CD4-positive, alpha-beta T cell (primary cell): ENCODE measurements around the gene BRD1. TPM values are rescaled to one million over a fixed set of nuclear protein-coding genes. Genes with fewer than 3 reads are reported as not detected.

Experiments used
- ATAC-seq: fragments of 200-7000 bp; cut with Tn5 transposase; one replicate; pipeline ENCODE4 v1.10.0; 2022; ENCODE audit warnings: mild to moderate bottlenecking; ENCODE audit not compliant: poor library complexity
- CTCF ChIA-PET: fragments of 350-600 bp; sonication (Branson Sonifier 250); formaldehyde crosslinking; loops from one replicate; lab custom pipeline; 2021; ENCODE audit warnings: antibody characterized with exemption, inconsistent platforms; lab: Charles Lee
- POLR2A ChIA-PET: fragments of 350-600 bp; sonication (Branson Sonifier 250); formaldehyde crosslinking; loops from one replicate; lab custom pipeline; 2021; ENCODE audit warnings: antibody characterized with exemption, inconsistent platforms; lab: Charles Lee
- DNase-seq, 14 experiments: peaks; one replicate each; pipeline ENCODE4 v3.0.0-alpha.2; 2013 to 2020; ENCODE audit warnings: mixed read lengths in 2 of 14
- H3K27ac ChIP-seq, 2 donors: one replicate each; pipeline versions ENCODE4 v1.5.1 to v1.7.0; 2013; ENCODE audit warnings: low read length in 2 of 2, low read depth in 1 of 2, mild to moderate bottlenecking in 1 of 2
- H3K27me3 ChIP-seq, 2 experiments: 1 replicate in 1 of 2; 2 replicates in 1 of 2; pipeline versions ENCODE4 v1.6.1 to v1.7.0; 2013; ENCODE audit warnings: low read length in 2 of 2, control low read depth in 1 of 2, mild to moderate bottlenecking in 1 of 2, moderate library complexity in 1 of 2; ENCODE audit not compliant: insufficient read depth in 2 of 2, control insufficient read depth in 1 of 2
- H3K36me3 ChIP-seq: one replicate; pipeline ENCODE4 v1.6.1; 2013; ENCODE audit warnings: low read length, control low read depth; ENCODE audit not compliant: insufficient read depth
- H3K4me1 ChIP-seq: one replicate; pipeline ENCODE4 v1.6.1; 2013; ENCODE audit warnings: low read length, control low read depth; ENCODE audit not compliant: insufficient read depth
- H3K4me3 ChIP-seq: one replicate; pipeline ENCODE4 v1.5.1; 2013; ENCODE audit warnings: mild to moderate bottlenecking, low read length, moderate library complexity
- H3K9me3 ChIP-seq, 2 experiments: 1 replicate in 1 of 2; 2 replicates in 1 of 2; pipeline versions ENCODE4 v1.6.1 to v1.7.0; 2013; ENCODE audit warnings: low read length in 2 of 2, mild to moderate bottlenecking in 2 of 2, control low read depth in 1 of 2, moderate library complexity in 1 of 2; ENCODE audit not compliant: control insufficient read depth in 1 of 2, insufficient read depth in 1 of 2
- H3K27ac Mint-ChIP-seq: one replicate; pipeline ENCODE4 v1.8.0; 2020; ENCODE audit warnings: mixed read lengths
- H3K27me3 Mint-ChIP-seq: one replicate; pipeline ENCODE4 v1.8.0; 2021; ENCODE audit warnings: mixed read lengths
- H3K36me3 Mint-ChIP-seq: one replicate; pipeline ENCODE4 v1.8.0; 2021; ENCODE audit warnings: low read depth, mixed read lengths
- H3K4me1 Mint-ChIP-seq: one replicate; pipeline ENCODE4 v1.8.0; 2021; ENCODE audit warnings: low read depth, mixed read lengths
- H3K4me3 Mint-ChIP-seq: one replicate; pipeline ENCODE4 v1.8.0; 2020; ENCODE audit warnings: mild to moderate bottlenecking, mixed read lengths
- H3K9me3 Mint-ChIP-seq: one replicate; pipeline ENCODE4 v1.8.0; 2020; ENCODE audit warnings: mixed read lengths
- intact Hi-C, 2 experiments: fragments of 100-400 bp; cut with DNase I in 1 of 2; cut with micrococcal nuclease in 1 of 2; formaldehyde crosslinking; loops; one replicate each; pipeline versions ENCODE4 v1.15.1 to v1.9.0; 2023 to 2025; cut with DNase I, micrococcal nuclease
- total RNA-seq, 174 experiments: library from RNA in 2 of 174; stranded (reverse) in 2 of 174; gene quantifications; one replicate each; pipeline ENCODE4 v1.2.3 and lab custom pipeline; 2021 to 2026
- TF ChIP-seq, protein P1 (sequence below): fragments of 200-600 bp; IDR thresholded peaks from one replicate; pipeline ENCODE4 v1.8.0; 2022; ENCODE audit warnings: antibody characterized with exemption, mild to moderate bottlenecking

The BRD1 gene
- total RNA-seq, 2 experiments from 2014 or later = 129 to 130 TPM

DNA sequence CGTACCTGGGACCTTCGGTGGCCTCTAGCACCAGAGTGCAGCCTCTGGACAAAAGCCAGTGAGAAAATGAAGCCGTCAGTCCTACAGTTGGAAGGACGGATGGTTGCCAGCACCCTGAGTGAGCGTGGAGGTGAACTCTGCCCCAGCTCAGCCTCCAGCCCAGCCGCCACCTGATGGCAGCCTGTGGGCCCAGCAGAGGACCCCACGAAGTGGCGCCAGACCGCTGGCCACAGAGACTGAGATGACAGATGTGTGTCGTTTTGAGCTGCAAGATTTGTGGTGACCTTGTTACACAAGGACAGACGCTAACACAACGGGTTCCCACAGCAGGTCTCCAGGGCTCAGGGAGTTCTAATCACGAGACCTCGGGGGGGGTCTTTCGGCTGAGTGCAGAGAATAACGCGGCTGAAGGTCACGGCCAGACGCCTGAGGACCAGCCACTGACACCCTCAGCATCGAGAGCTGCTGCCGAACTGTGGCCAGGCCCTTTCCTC is 75.0 kb downstream of the BRD1 start:
- no peaks in the 10 kb centered on the region for H3K4me1 Mint-ChIP-seq
- intact Hi-C loops = no loop called here
- POLR2A ChIA-PET = no interaction called here
- Histone ChIP-seq H3K27me3 (peaks cover 0 to 6% of the 10 kb centered on the region in 2 experiments), H3K36me3 (no peaks in the 10 kb centered on the region), H3K27ac (no peak overlapping the region), H3K4me3 (no peak overlapping the region), H3K9me3 (peaks cover 4 to 27% of the 10 kb centered on the region in 2 experiments), H3K4me1 (no peaks in the 10 kb centered on the region)
- peak in 1 of 14 experiments; percentile 17 for DNase-seq
- CTCF ChIA-PET = no interaction called here
- no peak for ATAC-seq
- H3K9me3 Mint-ChIP-seq = peaks cover 2% of the 10 kb centered on the region
- H3K4me3 Mint-ChIP-seq = no peak overlapping the region
- H3K27me3 Mint-ChIP-seq = no peaks in the 10 kb centered on the region
- H3K27ac Mint-ChIP-seq = no peak overlapping the region
- TF ChIP-seq, protein P1, sequence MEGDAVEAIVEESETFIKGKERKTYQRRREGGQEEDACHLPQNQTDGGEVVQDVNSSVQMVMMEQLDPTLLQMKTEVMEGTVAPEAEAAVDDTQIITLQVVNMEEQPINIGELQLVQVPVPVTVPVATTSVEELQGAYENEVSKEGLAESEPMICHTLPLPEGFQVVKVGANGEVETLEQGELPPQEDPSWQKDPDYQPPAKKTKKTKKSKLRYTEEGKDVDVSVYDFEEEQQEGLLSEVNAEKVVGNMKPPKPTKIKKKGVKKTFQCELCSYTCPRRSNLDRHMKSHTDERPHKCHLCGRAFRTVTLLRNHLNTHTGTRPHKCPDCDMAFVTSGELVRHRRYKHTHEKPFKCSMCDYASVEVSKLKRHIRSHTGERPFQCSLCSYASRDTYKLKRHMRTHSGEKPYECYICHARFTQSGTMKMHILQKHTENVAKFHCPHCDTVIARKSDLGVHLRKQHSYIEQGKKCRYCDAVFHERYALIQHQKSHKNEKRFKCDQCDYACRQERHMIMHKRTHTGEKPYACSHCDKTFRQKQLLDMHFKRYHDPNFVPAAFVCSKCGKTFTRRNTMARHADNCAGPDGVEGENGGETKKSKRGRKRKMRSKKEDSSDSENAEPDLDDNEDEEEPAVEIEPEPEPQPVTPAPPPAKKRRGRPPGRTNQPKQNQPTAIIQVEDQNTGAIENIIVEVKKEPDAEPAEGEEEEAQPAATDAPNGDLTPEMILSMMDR = no peak
- no peaks in the 10 kb centered on the region for H3K36me3 Mint-ChIP-seq

DNA sequence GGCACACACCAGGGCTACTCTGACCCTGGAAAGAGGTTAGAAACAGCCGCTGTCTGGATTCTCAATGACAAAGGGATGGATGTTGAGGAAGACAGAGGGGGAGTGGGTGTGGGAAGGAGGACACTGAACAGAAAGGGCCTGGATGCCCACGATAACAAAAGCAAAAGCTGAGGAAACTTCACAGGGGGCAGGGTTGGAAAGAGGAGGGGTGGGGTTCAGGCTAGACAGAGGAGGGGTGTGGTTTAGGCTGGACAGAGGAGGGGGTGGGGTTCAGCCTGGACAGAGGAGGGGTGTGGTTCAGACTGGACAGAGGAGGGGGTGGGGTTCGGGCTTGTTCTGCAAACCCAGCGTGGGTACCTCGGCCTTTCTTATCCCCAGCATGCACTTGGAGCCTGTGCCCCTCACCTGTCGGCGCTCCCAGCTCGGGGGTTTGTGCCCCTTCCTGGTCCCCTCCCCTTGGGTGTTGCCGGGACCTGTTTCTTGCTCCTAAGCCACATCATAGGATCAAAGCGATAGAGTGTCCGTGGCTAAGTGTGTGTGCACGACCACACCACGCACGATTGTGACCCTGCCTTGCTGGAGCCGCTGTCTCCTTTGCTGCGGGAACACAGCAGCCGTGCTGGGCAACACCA is 75.6 kb downstream of the BRD1 start:
- H3K27me3 Mint-ChIP-seq = no peaks in the 10 kb centered on the region
- intact Hi-C loops = no loop called here
- ChIA-PET POLR2A (no interaction called here), CTCF (no interaction called here)
- H3K9me3 ChIP-seq = peaks cover 9 to 26% of the 10 kb centered on the region in 2 experiments
- H3K36me3 Mint-ChIP-seq = no peaks in the 10 kb centered on the region
- TF ChIP-seq, protein P1 = no peak
- DNase-seq (peak in 1 of 14 experiments; percentile 16), ATAC-seq (no peak)
- H3K4me3 Mint-ChIP-seq = no peak overlapping the region
- peaks cover 4% of the 10 kb centered on the region for H3K9me3 Mint-ChIP-seq
- H3K4me1 Mint-ChIP-seq = no peaks in the 10 kb centered on the region
- no peaks in the 10 kb centered on the region for H3K4me1 ChIP-seq
- H3K4me3 ChIP-seq = no peak overlapping the region
- no peak overlapping the region for H3K27ac Mint-ChIP-seq
- H3K36me3 ChIP-seq = no peaks in the 10 kb centered on the region
- H3K27me3 ChIP-seq = peaks cover 0 to 6% of the 10 kb centered on the region in 2 experiments
- H3K27ac ChIP-seq = no peak overlapping the region

DNA sequence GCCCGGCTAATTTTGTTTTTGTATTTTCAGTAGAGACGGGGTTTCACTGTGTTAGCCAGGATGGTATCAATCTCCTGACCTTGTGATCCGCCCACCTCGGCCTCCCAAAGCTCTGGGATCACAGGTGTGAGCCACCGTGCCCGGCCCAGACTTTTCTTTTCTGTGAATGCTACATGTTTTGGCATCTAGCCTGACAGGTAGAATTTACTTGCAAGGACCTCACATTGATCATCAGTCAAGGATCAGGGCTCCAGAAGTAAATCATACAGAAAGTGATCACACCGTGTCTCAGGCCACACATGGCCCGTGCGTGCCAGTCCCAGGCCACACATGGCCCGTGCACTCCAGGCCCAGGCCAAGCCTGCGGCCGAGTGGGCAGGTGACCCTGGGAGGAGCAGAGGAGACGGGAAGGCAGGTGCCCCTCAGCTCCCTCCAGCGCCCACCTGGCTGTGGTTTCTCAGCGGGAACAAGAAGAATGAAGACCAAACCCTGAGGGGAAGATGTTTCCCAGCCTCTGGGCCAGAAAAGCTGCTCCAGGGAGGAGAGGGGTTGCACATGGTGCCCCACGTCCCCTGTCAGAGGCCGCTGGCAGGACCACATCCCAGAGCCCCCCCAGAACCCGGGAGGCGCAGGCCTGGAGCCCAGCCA is 76.2 kb downstream of the BRD1 start:
- H3K27ac ChIP-seq = no peak overlapping the region
- peaks cover 6% of the 10 kb centered on the region for H3K9me3 Mint-ChIP-seq
- no peaks in the 10 kb centered on the region for H3K4me1 Mint-ChIP-seq
- ChIA-PET CTCF (no interaction called here), POLR2A (no interaction called here)
- ATAC-seq (no peak), DNase-seq (peak in 1 of 14 experiments; percentile 9)
- no peak overlapping the region for H3K4me3 Mint-ChIP-seq
- H3K27ac Mint-ChIP-seq = no peak overlapping the region
- H3K9me3 ChIP-seq = peaks cover 16 to 20% of the 10 kb centered on the region in 2 experiments
- TF ChIP-seq, protein P1 = no peak
- peaks cover 0 to 6% of the 10 kb centered on the region in 2 experiments for H3K27me3 ChIP-seq
- no peaks in the 10 kb centered on the region for H3K4me1 ChIP-seq
- H3K27me3 Mint-ChIP-seq = no peaks in the 10 kb centered on the region
- no peak overlapping the region for H3K4me3 ChIP-seq
- no peaks in the 10 kb centered on the region for H3K36me3 ChIP-seq
- H3K36me3 Mint-ChIP-seq = peaks cover 2% of the 10 kb centered on the region
- intact Hi-C loops = no loop called here
